ENCODE results near the gene GRIK3. TPM values are rescaled to one million over a fixed set of nuclear protein-coding genes. Genes with fewer than 3 reads are reported as not detected.

The GRIK3 gene
- total RNA-seq, 1 donor from 2014 or later: not detected

DNA sequence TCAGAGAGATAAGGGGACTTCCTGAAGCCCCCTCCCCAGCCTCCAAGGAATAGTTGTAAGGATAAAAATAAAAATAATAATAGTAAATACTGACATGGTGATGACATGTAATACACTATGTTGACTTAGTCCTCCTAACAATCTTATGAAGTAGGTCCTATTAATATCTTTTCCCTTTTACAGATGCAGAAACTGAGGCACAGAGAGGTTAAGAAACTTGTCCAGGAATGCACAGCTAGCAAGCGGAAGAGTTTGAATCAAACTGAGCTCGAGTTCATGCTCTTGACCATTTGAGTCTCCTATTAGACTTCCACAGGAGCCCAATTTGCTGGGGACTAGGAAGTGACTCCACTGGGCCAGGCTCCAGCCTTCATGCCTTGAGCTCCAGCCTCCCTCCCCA lies 194.8 kb downstream of the GRIK3 start:
- DNase-seq (ENCODE audit: extremely low spot score, unreplicated experiment): no peak
- Mint-ChIP-seq H3K4me1 (ENCODE audit: unreplicated experiment) (no peaks in the 10 kb centered on the region), H3K36me3 (ENCODE audit: unreplicated experiment) (no peaks in the 10 kb centered on the region), H3K9me3 (ENCODE audit: unreplicated experiment) (no peaks in the 10 kb centered on the region), H3K4me3 (ENCODE audit: unreplicated experiment) (no peak overlapping the region), H3K27ac (ENCODE audit: unreplicated experiment) (no peak overlapping the region), H3K27me3 (ENCODE audit: unreplicated experiment) (no peaks in the 10 kb centered on the region)
- TF ChIP-seq, protein P1, sequence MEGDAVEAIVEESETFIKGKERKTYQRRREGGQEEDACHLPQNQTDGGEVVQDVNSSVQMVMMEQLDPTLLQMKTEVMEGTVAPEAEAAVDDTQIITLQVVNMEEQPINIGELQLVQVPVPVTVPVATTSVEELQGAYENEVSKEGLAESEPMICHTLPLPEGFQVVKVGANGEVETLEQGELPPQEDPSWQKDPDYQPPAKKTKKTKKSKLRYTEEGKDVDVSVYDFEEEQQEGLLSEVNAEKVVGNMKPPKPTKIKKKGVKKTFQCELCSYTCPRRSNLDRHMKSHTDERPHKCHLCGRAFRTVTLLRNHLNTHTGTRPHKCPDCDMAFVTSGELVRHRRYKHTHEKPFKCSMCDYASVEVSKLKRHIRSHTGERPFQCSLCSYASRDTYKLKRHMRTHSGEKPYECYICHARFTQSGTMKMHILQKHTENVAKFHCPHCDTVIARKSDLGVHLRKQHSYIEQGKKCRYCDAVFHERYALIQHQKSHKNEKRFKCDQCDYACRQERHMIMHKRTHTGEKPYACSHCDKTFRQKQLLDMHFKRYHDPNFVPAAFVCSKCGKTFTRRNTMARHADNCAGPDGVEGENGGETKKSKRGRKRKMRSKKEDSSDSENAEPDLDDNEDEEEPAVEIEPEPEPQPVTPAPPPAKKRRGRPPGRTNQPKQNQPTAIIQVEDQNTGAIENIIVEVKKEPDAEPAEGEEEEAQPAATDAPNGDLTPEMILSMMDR (IDR thresholded peaks at IDR 0.05): no peak

GRCh38 chr1:36838888-36839287 lies 195.4 kb downstream of the GRIK3 start:
- Mint-ChIP-seq H3K27me3 (ENCODE audit: unreplicated experiment) (no peaks in the 10 kb centered on the region), H3K4me1 (ENCODE audit: unreplicated experiment) (no peaks in the 10 kb centered on the region), H3K27ac (ENCODE audit: unreplicated experiment) (no peak overlapping the region), H3K4me3 (ENCODE audit: unreplicated experiment) (no peak overlapping the region), H3K36me3 (ENCODE audit: unreplicated experiment) (no peaks in the 10 kb centered on the region), H3K9me3 (ENCODE audit: unreplicated experiment) (no peaks in the 10 kb centered on the region)
- DNase-seq (ENCODE audit: extremely low spot score, unreplicated experiment): no peak
- TF ChIP-seq, protein P1 (IDR thresholded peaks at IDR 0.05): no peak

DNA sequence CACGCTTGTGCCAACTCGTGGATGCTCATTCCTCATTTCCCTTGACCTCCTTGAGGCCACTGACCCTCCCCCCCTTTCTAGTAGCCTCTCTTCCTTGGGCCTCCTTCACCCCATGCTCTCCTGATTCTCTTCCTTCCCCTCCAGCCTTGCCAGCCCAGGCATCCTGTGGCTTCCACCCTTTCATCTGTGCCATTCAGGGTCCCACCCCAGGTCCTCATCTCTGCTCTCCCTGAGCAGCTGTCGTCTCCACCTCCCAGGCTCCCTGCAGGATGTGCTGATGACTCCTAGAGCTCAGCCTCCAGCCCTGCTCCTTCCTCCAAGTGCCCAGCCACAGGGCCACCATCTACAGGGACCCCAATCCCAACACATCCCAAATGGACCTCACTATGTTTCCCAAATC lies 197.4 kb downstream of the GRIK3 start:
- Mint-ChIP-seq H3K4me1 (ENCODE audit: unreplicated experiment) (no peaks in the 10 kb centered on the region), H3K36me3 (ENCODE audit: unreplicated experiment) (no peaks in the 10 kb centered on the region), H3K9me3 (ENCODE audit: unreplicated experiment) (no peaks in the 10 kb centered on the region), H3K27me3 (ENCODE audit: unreplicated experiment) (no peaks in the 10 kb centered on the region), H3K27ac (ENCODE audit: unreplicated experiment) (no peak overlapping the region), H3K4me3 (ENCODE audit: unreplicated experiment) (no peak overlapping the region)
- DNase-seq (ENCODE audit: extremely low spot score, unreplicated experiment): no peak
- TF ChIP-seq, protein P1 (IDR thresholded peaks at IDR 0.05): no peak

DNA sequence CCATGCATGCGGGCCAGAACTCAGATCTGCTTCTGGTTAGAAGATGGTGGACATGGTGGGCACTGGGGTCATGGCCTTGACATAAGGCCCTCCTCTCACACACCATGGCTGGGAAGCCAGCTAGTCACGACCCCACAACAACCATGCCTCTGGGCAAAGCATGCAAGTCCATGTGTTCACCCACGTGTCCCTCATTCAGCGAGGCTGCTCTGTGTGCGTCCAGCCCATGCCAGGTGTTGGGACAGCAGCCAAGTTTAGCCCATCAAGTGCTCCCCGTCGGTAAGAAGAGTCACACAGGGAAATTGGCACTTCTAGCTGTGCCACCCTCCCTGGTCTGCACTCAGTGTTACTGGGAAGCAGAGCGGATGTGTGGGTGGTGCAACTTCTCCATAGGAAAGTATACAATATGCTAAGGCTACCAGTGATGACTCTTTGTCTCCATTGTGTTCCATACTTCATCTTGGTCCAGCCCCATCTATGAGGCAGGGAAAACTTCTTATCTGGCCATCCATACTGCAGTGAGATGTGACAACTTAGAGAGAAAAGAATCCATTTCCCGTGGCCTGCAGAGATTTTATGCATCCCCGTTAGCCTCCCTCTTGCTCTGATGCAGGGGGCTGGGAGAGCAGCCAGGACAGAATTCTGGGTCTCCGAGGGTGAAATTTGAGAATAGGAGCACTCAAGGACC lies 198.0 kb downstream of the GRIK3 start:
- Mint-ChIP-seq H3K4me1 (ENCODE audit: unreplicated experiment) (no peaks in the 10 kb centered on the region), H3K27me3 (ENCODE audit: unreplicated experiment) (no peaks in the 10 kb centered on the region), H3K4me3 (ENCODE audit: unreplicated experiment) (no peak overlapping the region), H3K27ac (ENCODE audit: unreplicated experiment) (no peak overlapping the region), H3K36me3 (ENCODE audit: unreplicated experiment) (no peaks in the 10 kb centered on the region), H3K9me3 (ENCODE audit: unreplicated experiment) (no peaks in the 10 kb centered on the region)
- TF ChIP-seq, protein P1 (IDR thresholded peaks at IDR 0.05): no peak
- no peak for DNase-seq (ENCODE audit: extremely low spot score, unreplicated experiment)

GRCh38 chr1:36835696-36836095 lies 198.6 kb downstream of the GRIK3 start:
- Mint-ChIP-seq H3K9me3 (ENCODE audit: unreplicated experiment) (no peaks in the 10 kb centered on the region), H3K36me3 (ENCODE audit: unreplicated experiment) (no peaks in the 10 kb centered on the region), H3K27me3 (ENCODE audit: unreplicated experiment) (no peaks in the 10 kb centered on the region), H3K4me1 (ENCODE audit: unreplicated experiment) (no peaks in the 10 kb centered on the region), H3K4me3 (ENCODE audit: unreplicated experiment) (no peak overlapping the region), H3K27ac (ENCODE audit: unreplicated experiment) (no peak overlapping the region)
- TF ChIP-seq, protein P1 (IDR thresholded peaks at IDR 0.05): no peak
- no peak for DNase-seq (ENCODE audit: extremely low spot score, unreplicated experiment)
